H1 (cell line): Measurements from ENCODE around the gene NRXN3.

Source experiments
- CTCF ChIP-seq, 3 experiments: IDR thresholded peaks; 1 replicate in 2 of 3; 2 replicates in 1 of 3; pipeline versions ENCODE4 v1.5.1 to v1.6.1; 2011; ENCODE audit warnings: low read length in 3 of 3, mild to moderate bottlenecking in 3 of 3, inconsistent platforms in 2 of 3, low read depth in 1 of 3, moderate library complexity in 1 of 3; ENCODE audit not compliant: insufficient read depth in 1 of 3; ENCODE audit errors: control extremely low read depth in 1 of 3
- KDM1A ChIP-seq: fragments of 200-600, 300-600 bp; sonication (generic); IDR thresholded peaks from 2 replicates; pipeline ENCODE4 v1.7.1; 2016; ENCODE audit warnings: mild to moderate bottlenecking, low read length, borderline replicate concordance
- MAX ChIP-seq: IDR thresholded peaks from 2 replicates; pipeline ENCODE4 v1.6.1; 2012; ENCODE audit warnings: inconsistent platforms
- RXRA ChIP-seq: IDR thresholded peaks from 2 replicates; pipeline ENCODE4 v1.6.1; 2011; ENCODE audit warnings: low read depth, mild to moderate bottlenecking, low read length, moderate library complexity; ENCODE audit not compliant: insufficient read depth
- SIN3A ChIP-seq, 2 experiments: IDR thresholded peaks in 1 of 2; conservative IDR thresholded peaks in 1 of 2; 2 replicates each; pipeline ENCODE4 v1.6.1; 2011 to 2012; ENCODE audit warnings: low read length in 2 of 2, improper control_type of control experiment in 1 of 2, low read depth in 1 of 2, mild to moderate bottlenecking in 1 of 2
- SP2 ChIP-seq: IDR thresholded peaks from 2 replicates; pipeline ENCODE4 v1.6.1; 2012; ENCODE audit warnings: mild to moderate bottlenecking, low read length, inconsistent platforms
- SRF ChIP-seq: IDR thresholded peaks from 2 replicates; pipeline ENCODE4 v1.6.1; 2011; ENCODE audit warnings: mild to moderate bottlenecking, low read depth, low read length, moderate library complexity
- TCF12 ChIP-seq: IDR thresholded peaks from 2 replicates; pipeline ENCODE4 v1.6.1; 2011; ENCODE audit warnings: low read depth, mild to moderate bottlenecking, low read length
- USF2 ChIP-seq: IDR thresholded peaks from 2 replicates; pipeline ENCODE4 v1.6.1; 2011; ENCODE audit warnings: low read length, improper control_type of control experiment

DNA sequence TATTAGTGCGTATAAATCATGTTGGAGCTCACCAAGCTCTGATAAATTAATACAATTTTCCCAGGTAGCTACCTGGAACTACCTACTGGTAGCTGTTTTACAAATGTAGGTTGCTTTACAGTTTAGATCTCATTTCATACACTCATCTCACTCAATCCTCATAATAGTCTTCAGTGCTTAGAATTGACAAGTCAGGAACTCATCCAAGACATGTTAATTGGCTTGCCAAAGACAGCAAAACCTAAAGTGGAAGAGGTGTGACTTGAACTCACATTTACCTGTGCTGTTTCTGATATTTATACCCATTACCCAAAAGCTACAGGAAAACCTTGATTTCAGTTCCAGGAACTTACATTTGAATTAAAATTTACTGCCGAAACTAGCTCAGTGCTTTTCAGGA, 1744.4 kb downstream of the NRXN3 start:
- TF ChIP-seq USF2 (no peak), CTCF (IDR thresholded peaks at IDR 0.05; ENCODE audit: control extremely low read depth in 1 of 3, insufficient read depth in 1 of 3, low read depth in 1 of 3, low read length in 3 of 3) (no peak), SRF (no peak), RXRA (no peak), TCF12 (no peak), SP2 (no peak), KDM1A (no peak), MAX (no peak), SIN3A (conservative IDR thresholded peaks at IDR 0.05 in 1 of 2, IDR thresholded peaks at IDR 0.05 in 1 of 2; ENCODE audit: low read depth in 1 of 2, low read length in 2 of 2) (no peak)
